Measurements from ENCODE around the gene CYREN.

Gene CYREN

GRCh38 chr7:135210888-135211178 lies 40.3 kb upstream of the CYREN start:
- TF ChIP-seq CTCF (IDR thresholded peaks at IDR 0.05; ENCODE audit: low read depth, low read length) = no peak
- no peak for DNase-seq (ENCODE audit: extremely low read depth, low read depth)

- DNase-seq (ENCODE audit: extremely low read depth, low read depth) = no peak
Measured at GRCh38 chr7:135209225-135209834, 38.8 kb upstream of the CYREN start.

GRCh38 chr7:135208102-135208793 lies 37.7 kb upstream of the CYREN start:
- DNase-seq (ENCODE audit: extremely low read depth, low read depth) = no peak
- no peak for TF ChIP-seq CTCF (IDR thresholded peaks at IDR 0.05; ENCODE audit: low read depth, low read length)

More at GRCh38 chr7:135209225-135209834, 38.8 kb upstream of the CYREN start:
- TF ChIP-seq CTCF (IDR thresholded peaks at IDR 0.05; ENCODE audit: low read depth, low read length) = no peak

- DNase-seq (ENCODE audit: extremely low read depth, low read depth) = no peak
- no peak for TF ChIP-seq CTCF (IDR thresholded peaks at IDR 0.05; ENCODE audit: low read depth, low read length)
Measured at GRCh38 chr7:135207406-135208101, 37.0 kb upstream of the CYREN start.

GRCh38 chr7:135206941-135207391 lies 36.5 kb upstream of the CYREN start:
- TF ChIP-seq CTCF (IDR thresholded peaks at IDR 0.05; ENCODE audit: low read depth, low read length) = no peak
- DNase-seq (ENCODE audit: extremely low read depth, low read depth) = no peak

- DNase-seq (ENCODE audit: extremely low read depth, low read depth) = no peak
- no peak for TF ChIP-seq CTCF (IDR thresholded peaks at IDR 0.05; ENCODE audit: low read depth, low read length)
Measured at GRCh38 chr7:135205850-135206249, 35.3 kb upstream of the CYREN start.

GRCh38 chr7:135204876-135205275 lies 34.4 kb upstream of the CYREN start:
- DNase-seq (ENCODE audit: extremely low read depth, low read depth) = no peak
- TF ChIP-seq CTCF (IDR thresholded peaks at IDR 0.05; ENCODE audit: low read depth, low read length) = no peak
